CD4-positive, alpha-beta T cell treated with Interferon gamma for 1 hour (primary cell): ENCODE measurements around the gene ASRGL1.
"Not testable (repeated sequence)": the region's sequence is repeated elsewhere in the genome, so short reads cannot be mapped to it uniquely, and the experiment has no call there.

Experiments used
- DNase-seq: peaks from one replicate; pipeline ENCODE4 v3.0.0-alpha.2; 2020

ASRGL1 gene

DNA sequence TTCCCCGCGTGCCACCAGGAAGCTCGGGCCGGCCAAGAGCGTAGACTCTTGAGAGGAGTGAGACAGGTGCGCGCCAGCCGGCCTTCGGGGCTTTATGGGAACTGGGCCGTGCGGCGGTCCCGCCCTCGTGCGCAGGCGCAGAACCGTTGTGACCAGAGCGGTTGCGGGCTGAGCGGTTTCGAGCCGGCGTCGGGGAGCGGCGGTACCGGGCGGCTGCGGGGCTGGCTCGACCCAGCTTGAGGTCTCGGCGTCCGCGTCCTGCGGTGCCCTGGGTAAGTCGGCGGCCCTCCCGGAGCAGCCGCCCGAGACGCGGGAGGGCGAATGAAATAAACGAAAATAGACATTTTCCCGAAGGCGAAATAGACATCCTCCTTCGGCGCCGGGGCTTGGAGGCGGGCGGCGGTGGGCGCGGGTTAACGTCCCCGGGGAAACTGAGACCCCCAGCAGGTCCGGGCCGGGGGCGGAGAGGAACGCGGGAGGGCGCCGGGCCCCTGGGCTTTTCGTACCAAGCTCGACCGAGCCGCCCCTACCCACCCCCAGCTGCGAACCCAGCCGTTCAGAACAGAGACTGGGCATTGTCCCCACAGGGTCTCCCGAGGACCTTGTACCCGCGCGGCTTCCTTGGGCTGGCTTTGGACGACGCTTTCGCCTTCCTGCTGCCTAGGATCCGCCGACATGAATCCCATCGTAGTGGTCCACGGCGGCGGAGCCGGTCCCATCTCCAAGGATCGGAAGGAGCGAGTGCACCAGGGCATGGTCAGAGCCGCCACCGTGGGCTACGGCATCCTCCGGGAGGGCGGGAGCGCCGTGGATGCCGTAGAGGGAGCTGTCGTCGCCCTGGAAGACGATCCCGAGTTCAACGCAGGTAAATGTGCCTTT is at the start of gene ASRGL1:
ASRGL1 (plus strand) TSS at position 146 of the 879 bp plus-strand sequence; CDS start at position 676, 530 bp downstream.
- DNase-seq = peak; percentile 79

DNA sequence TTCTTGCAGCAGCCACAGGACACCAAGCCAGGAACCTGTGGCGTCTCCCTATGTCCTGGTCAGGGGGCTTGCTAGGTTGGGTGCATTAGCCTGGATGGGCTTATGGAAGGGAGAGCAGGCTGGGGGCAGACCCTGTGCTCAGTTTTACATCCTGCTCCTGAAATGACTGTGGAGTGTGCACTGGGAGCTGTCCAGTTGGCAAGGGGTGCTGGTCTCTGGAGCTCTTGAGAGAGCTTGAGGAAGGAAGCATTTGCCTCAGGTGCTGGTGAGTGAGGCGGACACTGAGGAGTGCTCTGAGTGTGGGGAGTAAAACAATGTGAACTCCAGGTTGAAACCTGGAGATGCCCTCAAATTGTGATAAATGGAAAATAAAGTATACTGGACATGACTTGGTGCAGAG is 41.7 kb upstream of the ASRGL1 start:
- no peak for DNase-seq

DNA sequence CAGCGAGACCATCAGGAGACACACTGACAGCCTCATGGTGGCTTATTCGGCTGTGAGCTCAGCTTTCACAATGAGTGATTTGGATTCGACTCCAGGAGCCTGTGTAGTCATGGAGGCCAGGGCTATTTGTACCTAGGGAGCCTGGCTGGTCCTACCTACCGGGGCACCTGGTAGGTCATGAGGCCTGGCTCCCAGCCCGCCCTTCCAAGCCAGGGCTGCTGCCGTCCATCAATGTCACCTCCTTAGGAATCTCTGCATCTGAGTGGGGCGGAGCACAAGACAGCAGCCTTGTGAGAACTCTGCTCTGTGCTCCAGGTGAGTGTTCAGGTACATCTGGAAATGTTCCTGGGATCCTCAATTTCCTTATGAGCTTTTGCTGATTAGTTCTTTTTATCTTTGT is 38.3 kb upstream of the ASRGL1 start, which contains the start of gene SCGB1D4:
SCGB1D4 (minus strand) TSS at position 101 of the 400 bp plus-strand sequence; CDS start at position 36, 65 bp downstream.
- DNase-seq = no peak

DNA sequence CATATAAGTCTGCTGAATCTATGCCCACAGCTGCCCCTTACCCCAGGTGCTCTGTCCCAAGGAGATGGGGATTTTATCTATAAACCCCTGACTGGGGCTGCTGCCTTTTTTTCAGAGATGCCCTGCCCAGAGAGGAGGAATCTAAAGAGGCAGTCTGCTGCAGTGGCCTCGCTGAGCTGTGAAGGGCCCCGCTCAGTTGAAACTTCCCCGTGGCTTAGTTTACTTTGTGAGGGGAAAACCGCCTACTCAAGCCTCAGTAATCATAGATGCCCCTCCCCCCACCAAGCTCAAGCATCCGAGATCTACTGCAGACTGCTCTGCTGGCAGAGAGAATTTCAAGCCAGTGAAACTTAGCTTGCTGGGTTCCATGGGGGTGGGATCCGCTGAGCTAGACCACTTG is 31.0 kb upstream of the ASRGL1 start:
- no peak for DNase-seq

DNA sequence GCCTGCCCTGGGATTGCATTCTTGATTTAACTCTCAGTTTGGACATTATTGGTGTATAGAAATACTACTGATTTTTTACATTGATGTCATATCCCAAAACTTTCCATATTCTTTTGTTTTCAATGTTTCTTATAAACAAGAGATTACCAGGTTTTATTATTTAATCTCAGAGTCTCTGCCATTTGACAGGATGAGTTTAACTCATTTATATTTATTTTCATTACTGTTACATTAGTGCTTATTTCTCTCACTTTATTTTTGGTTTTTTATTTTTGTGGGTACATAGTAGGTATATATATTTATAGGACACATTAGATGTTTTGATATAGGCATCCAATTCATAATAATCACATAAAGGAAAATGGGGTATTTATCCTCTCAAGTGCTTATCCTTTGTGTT is 29.3 kb upstream of the ASRGL1 start:
- no peak for DNase-seq

DNA sequence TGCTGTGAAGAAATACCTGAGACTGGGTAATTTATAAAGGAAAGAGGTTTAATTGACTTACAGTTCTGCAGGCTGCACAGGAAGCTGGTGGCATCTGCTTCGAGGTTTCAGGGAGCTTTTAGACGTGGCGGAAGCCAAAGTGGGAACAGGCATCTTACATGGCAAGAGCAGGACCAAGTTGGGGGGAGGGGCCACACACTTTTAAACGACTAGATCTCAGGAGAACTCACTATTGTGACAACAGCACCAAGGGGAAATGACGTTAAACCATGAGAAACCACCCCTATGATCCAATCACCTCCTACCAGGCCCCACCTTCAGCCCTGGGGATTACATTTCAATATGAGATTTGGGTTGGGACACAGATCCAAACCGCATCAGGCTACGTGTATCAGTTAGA is 27.3 kb upstream of the ASRGL1 start:
- no peak for DNase-seq

DNA sequence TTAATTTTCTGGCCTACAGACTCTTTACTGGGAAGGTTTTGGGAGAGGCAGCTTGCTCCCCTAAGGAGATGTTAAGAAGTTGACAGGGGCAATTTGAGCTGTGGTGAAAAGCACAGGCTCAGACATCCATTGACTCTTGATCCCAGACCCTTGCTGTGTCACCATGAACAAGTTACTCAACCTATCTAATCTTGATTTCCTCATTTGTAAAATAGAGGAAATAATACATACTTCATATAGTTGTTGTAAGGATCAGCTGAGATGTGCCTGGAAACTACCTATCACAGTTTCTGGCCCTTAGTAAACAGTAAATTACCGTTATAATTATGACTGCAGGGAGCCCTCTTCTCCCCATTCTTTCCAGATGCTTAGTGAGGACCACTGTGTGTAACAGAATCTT is 21.8 kb upstream of the ASRGL1 start:
- no peak for DNase-seq

DNA sequence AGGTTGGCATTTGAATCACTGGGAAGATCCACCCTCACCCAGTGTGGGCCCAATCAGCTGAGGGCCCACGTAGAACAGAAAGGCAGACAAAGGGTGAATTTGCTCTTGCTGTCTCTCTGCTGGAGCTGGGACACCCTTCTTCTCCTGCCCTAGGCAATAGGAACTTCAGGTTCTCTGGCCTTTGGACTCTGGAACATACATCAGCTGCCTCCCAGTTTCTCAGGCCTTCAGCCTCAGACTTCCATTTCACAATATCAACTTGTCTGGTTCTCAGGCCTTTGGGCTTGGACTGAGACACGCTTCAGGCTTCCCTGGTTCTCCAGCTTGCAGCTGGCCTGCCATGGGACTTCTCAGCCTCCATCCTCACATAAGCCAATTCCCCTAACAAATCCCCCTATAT is 14.7 kb upstream of the ASRGL1 start:
- DNase-seq = no peak

DNA sequence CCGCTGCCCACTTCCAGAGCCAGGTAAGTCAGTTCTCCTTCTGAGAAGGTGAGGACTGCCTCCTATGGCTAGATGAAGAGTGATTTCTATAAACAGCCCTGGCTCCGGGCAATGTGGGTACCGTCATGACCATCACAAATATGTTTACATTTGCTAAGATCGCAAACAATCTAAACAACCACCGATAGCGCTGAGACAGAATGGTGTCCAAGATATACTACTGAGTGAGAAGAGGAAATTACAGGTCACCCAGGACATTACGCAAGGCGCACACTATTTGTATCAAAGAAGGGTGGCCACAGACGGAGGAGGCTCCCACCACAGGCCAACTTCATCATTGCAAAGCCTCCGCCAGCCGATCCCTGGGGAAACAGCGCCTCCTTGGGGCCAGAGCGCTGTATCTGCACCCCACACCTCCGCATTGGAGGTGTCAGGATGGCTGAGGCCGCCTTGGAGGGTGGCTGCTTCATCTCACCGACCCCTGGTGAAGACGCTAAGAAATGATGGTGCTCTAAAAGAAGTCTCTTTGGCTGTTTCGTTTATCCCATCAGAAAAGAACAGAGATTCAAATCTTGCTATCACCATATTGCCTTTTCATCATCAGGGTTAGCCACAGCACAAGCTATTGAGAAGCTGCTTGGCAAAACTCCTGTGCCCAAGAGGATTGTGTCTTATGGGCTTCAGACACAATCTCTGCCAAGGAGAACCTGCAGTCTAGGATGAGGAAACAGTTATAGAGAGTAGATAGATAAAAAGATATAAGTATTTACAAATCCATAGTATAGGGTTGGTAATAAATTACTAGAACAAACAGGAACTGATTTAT is 12.3 kb upstream of the ASRGL1 start:
- peak; percentile 67 for DNase-seq

DNA sequence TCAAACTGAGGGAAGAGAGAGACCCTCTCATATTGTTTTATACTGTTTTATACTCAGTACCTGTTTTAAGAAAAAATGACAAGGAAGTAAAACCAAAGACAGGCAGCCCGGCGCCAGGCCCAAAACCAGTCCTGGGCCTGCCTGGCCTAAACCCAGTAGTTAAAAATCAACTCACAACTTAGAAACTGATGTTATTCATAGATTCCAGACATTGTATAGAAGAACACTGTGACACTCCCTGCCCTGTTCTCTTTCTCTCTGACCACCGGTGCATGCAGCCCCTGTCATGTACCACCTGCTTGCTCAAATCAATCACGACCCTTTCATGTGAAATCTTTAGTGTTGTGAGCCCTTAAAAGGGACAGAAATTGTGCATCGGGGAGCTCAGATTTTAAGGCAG is 11.5 kb upstream of the ASRGL1 start:
- not testable (repeated sequence) for DNase-seq

DNA sequence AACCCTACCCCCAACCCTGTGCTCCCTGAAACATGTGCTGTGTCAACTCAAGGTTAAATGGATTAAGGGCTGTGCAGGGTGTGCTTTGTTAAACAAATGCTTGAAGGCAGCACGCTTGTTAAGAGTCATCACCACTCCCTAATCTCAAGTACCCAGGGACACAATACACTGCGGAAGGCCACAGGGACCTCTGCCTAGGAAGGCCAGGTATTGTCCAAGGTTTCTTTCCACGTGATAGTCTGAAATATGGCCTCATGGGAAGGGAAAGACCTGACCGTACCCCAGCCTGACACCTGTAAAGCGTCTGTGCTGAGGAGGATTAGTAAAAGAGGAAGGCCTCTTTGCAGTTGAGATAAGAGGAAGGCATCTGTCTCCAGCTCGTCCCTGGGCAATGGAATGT is 10.5 kb upstream of the ASRGL1 start:
- not testable (repeated sequence) for DNase-seq

DNA sequence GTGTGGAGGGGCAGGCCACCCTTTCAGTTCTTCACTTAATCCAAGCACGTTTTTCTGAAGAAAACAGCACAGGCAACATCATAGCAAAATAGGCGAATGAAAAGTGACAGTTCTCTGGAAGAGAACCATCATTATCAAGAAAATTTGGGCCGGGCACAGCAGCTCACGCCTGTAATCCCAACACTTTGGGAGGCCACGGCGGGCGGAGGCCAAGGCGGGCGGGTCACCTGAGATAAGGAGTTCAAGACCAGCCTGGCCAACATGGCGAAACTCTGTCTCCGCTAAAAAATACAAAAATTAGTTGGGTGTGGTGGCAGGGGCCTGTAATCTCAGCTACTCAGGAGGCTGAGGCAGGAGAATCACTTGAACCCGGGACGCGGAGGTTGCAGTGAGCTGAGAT is 9.7 kb upstream of the ASRGL1 start:
- DNase-seq = not testable (repeated sequence)

DNA sequence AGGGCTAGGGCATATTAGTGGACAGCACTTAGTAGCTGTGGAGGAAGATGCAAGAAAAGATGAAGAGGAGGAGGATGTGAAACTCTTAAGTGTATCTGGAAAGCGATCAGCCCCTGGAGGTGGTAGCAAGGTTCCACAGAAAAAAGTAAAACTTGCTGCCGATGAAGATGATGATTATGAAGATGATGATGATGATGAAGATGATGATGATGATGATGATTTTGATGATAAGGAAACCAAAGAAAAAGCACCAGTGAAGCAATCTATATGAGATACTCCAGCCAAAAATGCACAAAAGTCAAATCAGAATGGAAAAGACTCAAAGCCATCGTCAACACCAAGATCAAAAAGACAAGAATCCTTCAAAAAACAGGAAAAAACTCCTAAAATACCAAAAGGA is 6.0 kb upstream of the ASRGL1 start:
- DNase-seq = not testable (repeated sequence)

DNA sequence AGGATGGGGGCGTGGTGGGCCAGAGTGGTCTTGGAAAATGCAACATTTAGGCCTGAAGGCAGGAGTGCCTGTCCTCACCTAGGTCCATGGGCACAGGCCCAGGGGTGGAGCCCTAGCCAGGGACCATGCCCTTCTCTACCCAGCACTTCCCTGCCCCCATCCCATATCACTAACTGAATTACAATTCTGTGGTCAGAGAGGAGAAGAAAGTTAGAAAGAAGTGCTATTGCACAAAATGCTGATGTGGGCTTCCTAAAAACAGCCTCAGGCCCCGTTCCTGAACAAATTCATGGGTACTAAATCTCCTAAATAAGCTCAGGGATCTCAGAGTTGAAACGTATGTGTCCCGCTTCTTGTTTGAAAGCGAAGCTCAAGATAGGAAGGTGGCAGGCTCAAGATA is 3.5 kb upstream of the ASRGL1 start:
- no peak for DNase-seq

DNA sequence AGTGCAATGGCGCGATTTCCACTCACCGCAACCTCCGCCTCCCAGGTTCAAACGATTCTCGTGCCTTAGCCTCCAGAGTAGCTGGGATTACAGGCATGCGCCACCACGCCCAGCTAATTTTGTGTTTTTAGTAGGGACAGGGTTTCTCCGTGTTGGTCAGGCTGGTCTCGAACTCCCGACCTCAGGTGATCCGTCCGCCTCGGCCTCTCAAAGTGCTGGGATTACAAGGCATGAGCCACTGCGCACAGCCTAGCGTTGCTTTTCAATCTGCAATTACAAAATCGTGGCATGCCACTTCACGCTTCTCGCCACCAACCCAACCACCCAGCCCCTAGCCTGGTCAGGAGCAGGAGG is 322 bp upstream of the ASRGL1 start:
- not testable (repeated sequence) for DNase-seq

DNA sequence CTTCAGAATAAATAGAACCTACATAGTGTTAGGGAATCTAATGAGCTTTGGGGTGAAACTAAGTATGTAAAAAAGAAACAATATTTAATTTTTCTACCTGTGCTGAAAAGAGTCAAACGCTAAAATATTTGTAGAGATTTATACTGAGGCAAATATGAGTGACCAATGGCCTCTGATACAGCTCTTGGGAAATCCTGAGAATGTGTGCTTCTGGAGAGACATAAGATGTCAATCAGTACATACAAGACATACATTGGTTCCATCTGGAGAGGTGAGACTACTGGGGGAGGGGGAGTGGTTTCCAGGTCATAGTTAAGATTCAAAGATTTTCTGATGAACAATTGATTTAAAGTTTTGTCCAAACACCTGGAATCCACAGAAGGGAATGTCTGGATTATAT is 970 bp downstream of the ASRGL1 start:
- no peak for DNase-seq

DNA sequence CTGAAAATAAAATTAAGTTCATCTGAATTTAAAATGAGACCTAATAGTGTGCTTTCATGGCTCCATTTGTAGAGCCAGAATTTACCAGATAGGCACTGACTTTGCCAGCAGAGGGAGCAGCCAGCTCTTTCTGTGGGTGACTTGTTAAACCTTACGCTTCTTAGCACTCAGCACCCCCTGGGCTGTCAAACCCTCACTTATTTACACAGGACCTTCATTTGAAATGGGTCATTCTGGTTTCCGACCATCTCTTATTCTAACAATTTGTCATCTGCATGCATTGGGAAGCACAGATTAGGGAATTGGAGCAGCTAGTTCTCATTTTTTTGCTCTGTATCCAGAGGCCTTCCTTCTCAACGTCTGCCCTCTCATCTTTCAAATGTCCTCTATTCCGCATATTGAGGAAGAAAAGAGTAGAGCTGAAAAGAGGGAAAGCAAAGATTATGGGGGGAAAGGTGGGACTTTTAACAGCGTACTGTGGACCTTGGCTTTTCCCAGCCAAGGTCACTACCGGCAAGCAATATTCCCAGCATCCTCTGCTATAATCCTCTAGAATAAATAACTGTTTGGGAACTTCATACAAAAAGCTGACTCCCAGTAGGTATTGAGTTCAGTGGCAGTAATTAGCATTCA is 3.1 kb downstream of the ASRGL1 start:
- DNase-seq = peak; percentile 55

DNA sequence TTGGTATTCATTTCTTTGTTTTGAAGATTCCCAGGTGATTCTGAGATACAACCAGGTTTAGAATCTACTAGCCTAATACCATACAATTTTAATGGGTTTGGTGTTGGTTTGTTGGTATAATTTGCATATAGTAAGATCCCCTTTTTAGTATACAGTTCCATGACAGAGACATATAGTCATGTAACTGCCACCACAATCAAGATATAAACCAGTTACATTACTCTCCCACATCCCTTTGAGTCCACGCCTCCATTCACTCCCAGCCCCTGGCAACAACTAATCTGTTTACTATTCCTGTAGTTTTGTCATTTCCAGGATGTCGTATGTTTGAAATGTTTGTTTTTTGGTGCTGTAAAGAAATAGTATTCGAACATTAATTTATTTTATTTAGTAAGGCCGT is 4.3 kb downstream of the ASRGL1 start:
- no peak for DNase-seq

DNA sequence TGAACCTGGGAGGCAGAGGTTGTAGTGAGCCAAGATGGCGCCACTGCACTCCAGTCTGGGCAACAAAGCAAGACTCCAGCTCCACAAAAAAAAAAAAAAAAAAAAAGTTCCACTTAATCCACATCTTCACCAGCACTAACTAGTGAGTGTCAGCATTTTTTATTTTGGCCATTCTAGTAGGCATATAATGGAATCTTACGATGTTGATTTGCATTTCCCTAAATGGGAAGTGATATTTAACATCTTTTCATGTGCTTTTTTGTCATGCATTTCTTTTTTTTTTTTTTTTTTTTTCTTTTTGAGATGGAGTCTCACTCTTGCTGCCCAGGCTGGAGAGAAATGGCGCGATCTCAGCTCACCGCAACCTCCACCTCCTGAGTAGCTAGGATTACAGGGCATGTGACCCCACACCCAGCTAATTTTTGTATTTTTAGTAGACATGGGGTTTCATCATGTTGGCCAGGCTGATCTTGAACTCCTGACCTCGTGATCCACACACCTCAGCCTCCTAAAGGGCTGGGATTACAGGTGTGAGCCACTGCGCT is 6.5 kb downstream of the ASRGL1 start:
- not testable (repeated sequence) for DNase-seq

DNA sequence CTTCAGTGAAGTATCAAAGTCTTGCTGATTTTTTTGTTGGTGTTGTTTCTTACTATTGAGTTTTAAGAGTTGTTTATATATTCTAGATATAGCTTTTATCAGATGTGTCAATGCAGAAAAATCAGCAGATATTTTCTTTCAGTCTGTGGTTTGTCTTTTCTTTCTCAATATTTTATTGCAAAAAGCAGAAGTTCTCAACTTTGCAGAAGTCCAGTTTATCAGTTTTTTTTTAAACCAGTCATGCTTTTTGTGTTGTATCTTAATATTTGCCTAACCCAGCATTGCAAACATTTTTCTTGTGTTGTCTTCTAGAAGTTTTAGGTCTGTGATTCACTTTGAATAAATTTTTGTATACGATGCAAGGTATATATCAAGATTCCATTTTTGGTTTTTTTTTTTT is 7.0 kb downstream of the ASRGL1 start:
- DNase-seq = no peak

DNA sequence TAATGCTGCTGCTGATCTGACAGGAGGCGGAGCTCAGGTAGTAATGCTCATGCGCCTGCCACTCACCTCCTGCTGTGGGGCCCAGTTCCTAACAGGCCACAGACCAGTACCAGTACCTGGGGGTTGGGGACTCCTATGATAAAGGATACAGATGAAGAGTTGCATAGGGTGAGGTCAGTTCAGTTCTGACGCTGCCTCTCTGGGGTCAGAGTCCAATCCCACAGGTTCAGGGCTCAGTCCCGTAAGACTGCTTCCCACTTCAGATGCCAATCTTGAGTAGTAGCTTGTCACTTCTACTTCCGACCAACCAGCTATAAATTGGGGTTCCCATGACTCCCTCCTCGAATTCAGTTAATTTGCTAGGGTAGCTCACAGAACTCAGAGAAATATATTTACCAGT is 8.6 kb downstream of the ASRGL1 start:
- DNase-seq = no peak

DNA sequence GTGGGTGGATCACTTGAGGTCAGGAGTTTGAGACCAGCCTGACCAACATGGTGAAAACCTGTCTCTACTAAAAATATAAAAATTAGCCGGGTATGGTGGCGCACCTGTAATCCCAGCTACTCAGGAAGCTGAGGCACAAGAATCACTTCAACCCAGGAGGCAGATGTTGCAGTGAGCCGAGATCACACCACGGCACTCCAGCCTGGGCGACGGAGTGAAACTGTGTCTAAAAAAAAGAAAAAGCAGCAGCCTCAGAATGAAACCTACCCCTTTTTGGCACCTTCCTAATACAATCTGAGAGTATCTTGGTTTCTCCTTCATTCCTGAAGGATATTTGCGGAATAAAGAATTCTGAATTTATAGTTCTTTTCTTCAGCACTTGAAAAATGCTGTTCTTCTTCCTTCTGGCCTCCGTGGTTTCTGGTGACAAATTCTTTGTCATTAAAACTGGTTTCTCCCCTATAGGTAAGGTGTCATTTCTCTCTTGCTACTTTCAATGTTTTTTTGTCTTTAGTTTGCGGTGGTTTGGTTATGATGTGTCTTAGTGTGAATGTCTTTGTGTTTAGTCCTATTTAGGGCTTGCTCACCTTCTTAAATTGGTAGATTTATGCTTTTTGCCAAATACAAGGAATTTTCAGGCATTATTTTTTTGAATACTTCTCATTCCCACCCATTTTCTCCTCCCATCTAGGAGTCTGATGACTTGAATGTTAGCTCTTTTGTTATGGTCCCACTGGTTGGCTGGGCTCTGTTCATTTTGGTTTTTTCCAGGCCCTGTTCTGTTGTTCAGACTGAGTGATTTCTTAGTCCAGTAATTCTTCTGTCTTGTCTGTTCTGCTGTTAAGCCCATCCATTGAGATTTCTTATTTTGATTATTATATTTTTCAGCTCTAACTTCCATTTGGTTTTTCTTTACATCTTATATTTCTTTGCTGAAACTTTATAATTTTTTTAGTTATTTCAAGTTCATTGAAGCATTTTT is 15.4 kb downstream of the ASRGL1 start:
- no peak for DNase-seq
